Naive B cell (primary cell): ENCODE measurements around the gene HSPB7. TPM values are rescaled to one million over a fixed set of nuclear protein-coding genes. Genes with fewer than 3 reads are reported as not detected.
"Not testable (repeated sequence)": the region's sequence is repeated elsewhere in the genome, so short reads cannot be mapped to it uniquely, and the experiment has no call there.

Experiments used
- ATAC-seq, 2 donors: fragments of 150-1000 bp; cut with Tn5 transposase; 2 replicates each; pipeline ENCODE4 v1.10.0; 2021; ENCODE audit warnings: low read depth in 2 of 2, mild to moderate bottlenecking in 2 of 2, moderate library complexity in 2 of 2
- DNase-seq: peaks from one replicate; pipeline ENCODE4 v3.0.0; 2022
- H3K27ac Mint-ChIP-seq, 6 donors: one replicate each; pipeline ENCODE4 v1.8.0; 2020 to 2022; ENCODE audit warnings: mild to moderate bottlenecking in 6 of 6, mixed read lengths in 6 of 6, moderate library complexity in 5 of 6, inconsistent platforms in 2 of 6
- H3K27me3 Mint-ChIP-seq, 3 donors: one replicate each; pipeline ENCODE4 v1.8.0; 2021 to 2022; ENCODE audit warnings: mixed read lengths in 3 of 3, mild to moderate bottlenecking in 1 of 3
- H3K36me3 Mint-ChIP-seq, 2 donors: one replicate each; pipeline ENCODE4 v1.8.0; 2020 to 2022; ENCODE audit warnings: mixed read lengths in 2 of 2, inconsistent platforms in 1 of 2, mild to moderate bottlenecking in 1 of 2
- H3K4me1 Mint-ChIP-seq, 3 donors: one replicate each; pipeline ENCODE4 v1.8.0; 2020 to 2022; ENCODE audit warnings: mixed read lengths in 3 of 3, inconsistent platforms in 1 of 3, mild to moderate bottlenecking in 1 of 3, moderate library complexity in 1 of 3
- H3K4me3 Mint-ChIP-seq, 8 donors: one replicate each; pipeline ENCODE4 v1.8.0; 2020 to 2022; ENCODE audit warnings: mild to moderate bottlenecking in 8 of 8, mixed read lengths in 8 of 8, moderate library complexity in 8 of 8, inconsistent platforms in 2 of 8
- H3K9me3 Mint-ChIP-seq, 7 donors: one replicate each; pipeline ENCODE4 v1.8.0; 2020 to 2022; ENCODE audit warnings: mixed read lengths in 7 of 7, mild to moderate bottlenecking in 5 of 7, inconsistent platforms in 2 of 7, moderate library complexity in 1 of 7
- polyA plus RNA-seq, 6 donors: library from polyadenylated mRNA; unstranded; fragments of 300-500 nt; fragmentation: Illumina TruSeq; gene quantifications; one replicate each; pipeline ENCODE4 v1.2.3, GENCODE V29; 2021; ENCODE audit warnings: low read depth in 6 of 6

HSPB7 gene
- polyA plus RNA-seq, 6 donors from 2014 or later, result not detected

DNA sequence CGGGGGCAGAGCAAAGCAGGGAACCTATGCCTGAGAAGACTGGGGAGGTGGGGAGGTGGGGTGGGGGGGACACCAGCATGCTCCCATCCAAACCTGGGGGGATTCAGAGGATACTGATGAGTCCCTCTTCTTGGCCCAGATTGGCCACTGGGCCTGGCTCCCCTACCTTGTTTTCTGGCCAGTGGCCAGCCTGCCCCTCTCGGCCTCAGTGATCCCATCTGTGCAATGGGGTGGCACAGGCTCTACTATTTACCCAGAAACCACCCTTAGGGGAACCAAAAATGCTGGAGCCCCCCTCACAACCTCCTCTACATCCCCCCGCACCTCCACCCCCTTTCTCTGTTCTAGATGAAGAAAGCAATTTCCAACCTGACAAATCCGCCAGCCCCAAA is 38.7 kb upstream of the HSPB7 start:
- H3K27ac Mint-ChIP-seq, result peak overlapping the region in 1 of 6 donors; percentile 30
- not testable (repeated sequence) for H3K4me1 Mint-ChIP-seq, H3K9me3 Mint-ChIP-seq, H3K36me3 Mint-ChIP-seq, DNase-seq, ATAC-seq, H3K4me3 Mint-ChIP-seq
- H3K27me3 Mint-ChIP-seq, result peaks cover 5 to 21% (median 21%) of the 10 kb centered on the region in 3 donors

DNA sequence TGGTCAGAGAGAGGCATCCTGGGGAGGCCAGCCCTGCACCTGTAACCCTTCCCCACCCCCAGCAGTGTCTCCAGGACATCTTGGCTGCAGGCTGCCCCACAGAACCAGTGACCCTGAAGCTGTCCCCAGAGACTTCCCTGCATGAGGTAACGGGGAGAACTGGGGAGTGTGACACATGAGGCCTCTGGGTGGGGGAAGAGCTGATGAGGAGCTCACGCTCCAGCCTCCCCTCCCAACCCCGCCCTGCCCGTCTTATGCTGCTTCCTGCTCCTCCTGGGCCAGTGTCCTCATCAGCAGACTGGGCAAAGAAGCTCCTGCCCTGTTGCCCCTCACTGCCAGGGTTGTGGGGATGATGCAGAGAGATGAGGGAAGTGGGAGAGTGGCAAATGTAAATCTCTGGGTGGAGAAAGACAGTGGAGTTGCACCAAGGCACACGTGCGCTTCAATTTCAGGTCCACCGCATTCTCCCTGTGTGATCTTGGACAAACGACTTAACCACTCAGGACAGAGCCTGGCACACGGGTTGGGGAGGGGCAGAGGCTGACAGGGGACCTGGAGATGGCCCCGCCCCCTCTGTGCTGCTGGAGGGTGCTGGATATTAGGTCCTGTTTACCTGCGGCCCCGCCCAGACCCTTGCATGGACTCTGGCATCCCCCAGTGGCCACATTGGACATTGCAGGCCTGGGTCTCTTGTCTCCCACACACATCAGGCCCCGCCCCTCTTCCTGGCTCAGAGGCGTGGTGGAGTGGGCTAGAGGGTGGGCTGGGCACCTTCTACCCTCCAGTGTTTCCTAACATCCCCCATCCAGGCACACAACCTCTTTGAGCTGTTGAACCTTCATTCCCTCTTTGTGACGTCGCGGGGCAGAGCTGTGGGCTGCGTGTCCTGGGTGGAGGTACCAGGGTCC is 38.0 kb upstream of the HSPB7 start:
- Mint-ChIP-seq H3K27ac (peak overlapping the region in 3 of 6 donors; percentile 25 to 30 (median 28)), H3K36me3 (no peaks in the 10 kb centered on the region), H3K9me3 (no peaks in the 10 kb centered on the region), H3K4me3 (no peak overlapping the region), H3K4me1 (peaks cover 6 to 8% (median 7%) of the 10 kb centered on the region in 3 donors), H3K27me3 (peaks cover 5 to 26% (median 16%) of the 10 kb centered on the region in 3 donors)
- ATAC-seq (peak; percentile 97), DNase-seq (peak; percentile 82)

DNA sequence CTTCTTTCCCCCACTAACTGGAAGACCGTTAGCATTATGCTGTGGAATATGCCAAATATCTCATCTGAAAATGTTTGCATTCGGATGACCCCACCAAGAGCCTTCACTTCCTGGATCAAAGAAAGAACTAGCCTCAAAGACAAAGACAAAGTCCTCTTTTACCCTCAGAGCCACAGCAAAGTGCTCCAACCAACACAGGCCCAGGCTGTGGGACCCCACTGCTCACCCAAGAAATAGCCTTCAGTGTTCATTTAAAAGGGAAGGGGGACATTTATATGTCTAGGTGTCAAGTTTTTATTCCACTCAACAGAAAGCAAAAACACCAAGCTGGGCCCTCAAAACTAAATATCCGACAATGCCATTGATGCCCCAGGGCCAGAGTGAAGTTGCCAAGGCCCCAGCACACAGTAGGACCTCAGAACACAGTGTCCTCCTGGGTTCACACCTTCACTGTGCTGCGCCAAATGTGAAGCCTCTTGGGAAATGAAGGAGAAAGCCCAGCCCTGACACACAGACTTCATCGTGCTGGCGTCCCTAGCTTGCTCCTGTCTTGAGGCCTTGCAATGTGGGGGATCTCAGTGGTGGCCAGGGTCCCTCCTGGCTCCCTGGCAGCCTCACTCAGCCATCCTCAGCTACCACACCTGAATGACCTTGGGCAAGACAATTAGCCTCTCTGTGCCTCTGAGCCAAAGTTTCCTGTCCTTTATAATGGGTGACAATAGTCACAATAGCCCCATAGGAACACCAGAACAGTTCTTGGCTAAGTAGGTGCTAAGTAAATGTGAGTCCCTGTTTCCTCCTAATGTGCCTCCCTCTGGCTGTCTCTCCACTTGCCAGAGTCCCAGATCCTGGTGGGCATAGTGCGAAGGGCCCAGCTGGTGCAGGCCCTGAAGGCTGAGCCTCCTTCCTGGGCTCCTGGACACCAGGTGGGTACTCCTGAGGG is 37.0 kb upstream of the HSPB7 start:
- H3K27me3 Mint-ChIP-seq, result peaks cover 0 to 26% (median 16%) of the 10 kb centered on the region in 3 donors
- H3K27ac Mint-ChIP-seq, result no peak overlapping the region
- H3K36me3 Mint-ChIP-seq, result no peaks in the 10 kb centered on the region

DNA sequence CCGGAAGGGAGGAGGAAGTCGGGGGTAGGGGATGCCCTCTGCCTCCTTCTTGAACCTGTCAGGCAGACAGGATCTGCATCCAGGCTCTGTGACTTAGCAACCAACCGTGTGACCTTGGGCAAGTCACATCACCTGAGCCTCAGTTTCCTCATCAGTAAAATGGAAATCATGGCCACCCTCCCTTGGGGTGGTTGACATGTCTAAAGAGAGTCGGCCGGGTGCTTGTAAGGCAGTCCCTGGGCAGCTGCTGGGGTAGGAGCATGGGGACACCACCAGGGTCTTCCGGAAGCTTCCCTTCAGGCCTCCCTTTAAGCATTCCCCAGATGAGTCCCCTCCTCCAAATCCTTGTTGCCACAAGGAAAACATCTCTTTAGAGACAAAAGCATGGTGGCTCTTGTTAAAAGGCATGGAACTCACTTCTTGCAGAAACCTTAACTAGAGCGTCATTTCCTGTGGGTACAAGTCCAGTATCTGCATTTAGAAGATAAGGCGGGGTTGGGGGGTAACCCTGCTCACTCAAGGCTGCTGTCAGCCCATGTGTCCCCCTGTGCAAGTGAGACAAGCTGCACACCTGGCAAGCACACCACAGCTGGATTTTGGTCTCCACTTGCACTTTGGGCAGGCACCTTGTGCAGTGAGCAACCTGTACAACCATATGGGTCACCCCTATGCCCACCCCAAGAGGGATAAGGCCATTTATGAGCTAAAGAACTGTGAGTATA is 36.1 kb upstream of the HSPB7 start:
- Mint-ChIP-seq H3K4me3 (no peak overlapping the region), H3K9me3 (no peaks in the 10 kb centered on the region), H3K4me1 (peaks cover 7 to 10% (median 8%) of the 10 kb centered on the region in 3 donors), H3K36me3 (no peaks in the 10 kb centered on the region), H3K27ac (no peak overlapping the region), H3K27me3 (peaks cover 3 to 34% (median 21%) of the 10 kb centered on the region in 3 donors)
- DNase-seq (no peak), ATAC-seq (no peak)

More for the DNA sequence above, 37.0 kb upstream of the HSPB7 start:
- DNase-seq (no peak), ATAC-seq (no peak)
- Mint-ChIP-seq H3K4me3 (no peak overlapping the region), H3K9me3 (no peaks in the 10 kb centered on the region), H3K4me1 (peaks cover 6 to 8% (median 7%) of the 10 kb centered on the region in 3 donors)

DNA sequence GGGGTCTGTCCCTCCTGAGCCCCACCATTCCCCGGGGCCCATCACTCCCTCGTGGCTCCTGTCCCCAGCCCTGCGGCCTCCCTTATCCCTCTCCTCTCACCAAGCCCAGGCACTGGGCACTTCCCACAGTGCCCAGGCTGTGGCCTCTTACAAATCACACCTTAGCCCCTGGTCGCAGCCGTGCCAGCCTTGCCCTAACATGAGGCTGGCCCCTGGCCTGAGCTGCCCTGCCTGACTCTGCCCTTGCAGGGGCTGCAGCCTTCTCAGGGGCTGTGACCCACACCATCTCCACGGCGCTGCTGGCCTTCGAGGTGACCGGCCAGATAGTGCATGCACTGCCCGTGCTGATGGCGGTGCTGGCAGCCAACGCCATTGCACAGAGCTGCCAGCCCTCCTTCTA is 34.1 kb upstream of the HSPB7 start:
- not testable (repeated sequence) for H3K9me3 Mint-ChIP-seq, DNase-seq, H3K36me3 Mint-ChIP-seq, H3K27ac Mint-ChIP-seq, H3K4me3 Mint-ChIP-seq, ATAC-seq
- Mint-ChIP-seq H3K4me1 (peaks cover 7 to 14% (median 8%) of the 10 kb centered on the region in 3 donors), H3K27me3 (peaks cover 9 to 32% (median 14%) of the 10 kb centered on the region in 3 donors)

DNA sequence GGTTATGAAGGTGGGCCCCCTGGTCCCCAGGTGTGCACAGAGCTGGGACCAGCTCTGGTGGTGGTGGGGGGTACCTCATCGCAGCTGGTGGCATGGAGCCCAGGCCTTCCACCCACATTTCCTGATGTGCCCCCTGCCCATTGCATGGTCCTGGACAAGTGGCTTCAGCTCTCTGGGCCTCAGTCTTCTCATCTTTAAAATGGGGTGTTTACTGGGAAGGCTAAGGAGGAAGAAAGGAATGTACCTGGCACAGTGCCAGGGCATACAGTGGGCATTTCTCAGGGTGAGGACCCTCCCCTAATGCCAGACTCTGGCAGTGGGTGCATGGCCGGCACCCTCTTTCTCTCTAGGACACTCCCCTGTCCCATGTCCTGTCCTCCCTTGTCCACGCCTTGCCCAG is 33.2 kb upstream of the HSPB7 start:
- DNase-seq, result no peak
- Mint-ChIP-seq H3K27me3 (peaks cover 9 to 39% (median 20%) of the 10 kb centered on the region in 3 donors), H3K4me1 (peaks cover 4 to 12% (median 4%) of the 10 kb centered on the region in 3 donors), H3K27ac (no peak overlapping the region), H3K4me3 (no peak overlapping the region), H3K36me3 (no peaks in the 10 kb centered on the region), H3K9me3 (no peaks in the 10 kb centered on the region)
- ATAC-seq, result no peak

DNA sequence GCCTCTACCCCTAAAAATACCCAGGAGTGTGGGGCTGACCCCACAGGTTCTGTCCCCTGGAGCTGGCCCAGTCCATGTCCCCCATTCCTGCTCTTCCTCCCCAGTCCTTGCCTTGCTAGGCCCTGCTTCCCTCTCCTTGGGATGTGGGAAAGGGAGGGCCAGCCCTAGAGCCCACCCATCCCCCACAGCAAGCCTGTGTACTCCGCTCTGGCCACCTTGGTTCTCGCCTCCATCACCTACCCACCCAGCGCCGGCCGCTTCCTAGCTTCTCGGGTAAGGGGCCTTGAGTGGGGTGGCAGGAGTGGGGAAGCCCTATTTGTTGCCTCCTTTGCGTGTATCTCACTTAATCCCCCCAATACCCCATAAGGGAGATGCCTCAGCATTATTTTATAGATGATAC is 32.5 kb upstream of the HSPB7 start:
- Mint-ChIP-seq H3K9me3 (no peaks in the 10 kb centered on the region), H3K27me3 (peaks cover 9 to 46% (median 26%) of the 10 kb centered on the region in 3 donors), H3K36me3 (no peaks in the 10 kb centered on the region), H3K4me1 (peaks cover 0 to 8% (median 0%) of the 10 kb centered on the region in 3 donors), H3K27ac (no peak overlapping the region), H3K4me3 (peak overlapping the region in 3 of 8 donors; percentile 22 to 59 (median 33))
- DNase-seq (no peak), ATAC-seq (no peak)

DNA sequence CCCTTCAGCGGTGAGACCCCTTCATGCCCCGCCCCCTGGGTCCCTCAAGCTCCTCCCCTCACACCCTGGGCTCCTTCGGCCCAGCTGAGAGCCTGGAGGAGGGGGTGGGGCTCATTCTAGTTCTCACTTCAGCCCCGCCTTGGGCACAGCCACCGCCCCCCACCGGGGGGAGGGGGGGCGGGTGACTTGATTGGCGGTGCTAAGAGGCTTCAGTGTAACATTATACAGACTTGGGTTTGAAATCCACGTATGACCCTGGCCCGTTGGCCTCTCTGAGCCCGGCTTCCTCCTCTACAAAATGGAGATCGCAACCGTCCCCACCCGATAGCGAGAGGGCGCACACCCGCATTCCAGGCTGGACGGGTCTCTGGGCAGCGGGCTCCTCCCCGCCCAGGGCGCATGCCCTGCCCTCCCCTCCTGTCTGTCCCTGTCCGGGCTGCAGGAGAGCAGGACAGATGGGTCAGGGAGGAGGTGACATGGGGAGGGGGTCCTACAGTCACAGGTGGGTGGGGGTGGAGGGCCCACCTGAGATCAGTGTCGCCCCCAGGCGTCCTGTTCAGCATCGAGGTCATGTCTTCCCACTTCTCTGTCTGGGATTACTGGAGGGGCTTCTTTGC is 30.8 kb upstream of the HSPB7 start:
- ATAC-seq (peak; percentile 76 to 82), DNase-seq (peak; percentile 36)
- Mint-ChIP-seq H3K9me3 (no peaks in the 10 kb centered on the region), H3K4me3 (peak overlapping the region in 7 of 8 donors; percentile 25 to 75 (median 63)), H3K36me3 (no peaks in the 10 kb centered on the region), H3K27ac (no peak overlapping the region), H3K27me3 (peaks cover 9 to 48% (median 26%) of the 10 kb centered on the region in 3 donors), H3K4me1 (peaks cover 0 to 8% (median 0%) of the 10 kb centered on the region in 3 donors)

DNA sequence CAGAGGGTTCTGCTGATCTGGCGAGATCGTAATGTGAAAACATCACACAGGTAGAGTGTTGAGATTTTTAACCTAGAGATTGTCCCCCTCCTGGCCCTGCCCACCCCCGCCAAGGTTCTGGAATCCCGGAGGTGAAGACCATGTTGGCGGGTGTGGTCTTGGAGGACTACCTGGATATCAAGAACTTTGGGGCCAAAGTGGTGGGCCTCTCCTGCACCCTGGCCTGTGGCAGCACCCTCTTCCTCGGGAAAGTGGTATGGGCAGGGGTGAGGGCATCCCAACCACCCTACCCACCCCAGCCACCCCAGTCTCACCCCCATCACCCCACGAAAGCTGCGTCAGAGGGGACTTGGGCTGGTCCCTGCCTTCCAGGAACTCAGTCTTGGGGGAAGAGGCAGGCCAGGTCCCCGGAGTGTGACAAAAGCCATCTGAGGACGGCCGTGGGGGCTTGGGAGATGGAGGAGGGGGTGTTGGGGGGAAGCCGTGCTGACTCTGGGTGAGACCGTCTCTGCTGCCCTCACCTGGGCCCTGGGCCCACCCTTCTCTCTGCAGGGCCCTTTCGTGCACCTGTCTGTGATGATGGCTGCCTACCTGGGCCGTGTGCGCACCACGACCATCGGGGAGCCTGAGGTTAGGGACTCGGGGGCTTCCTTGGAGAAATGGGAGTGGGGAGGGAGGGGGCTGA is 30.1 kb upstream of the HSPB7 start:
- ATAC-seq (no peak), DNase-seq (no peak)
- H3K4me1 Mint-ChIP-seq, result peaks cover 0 to 8% (median 0%) of the 10 kb centered on the region in 3 donors
- H3K9me3 Mint-ChIP-seq, result no peaks in the 10 kb centered on the region
- H3K27ac Mint-ChIP-seq, result no peak overlapping the region
- H3K4me3 Mint-ChIP-seq, result peak overlapping the region in 7 of 8 donors; percentile 17 to 62 (median 29)
- peaks cover 9 to 52% (median 26%) of the 10 kb centered on the region in 3 donors for H3K27me3 Mint-ChIP-seq
- H3K36me3 Mint-ChIP-seq, result no peaks in the 10 kb centered on the region

DNA sequence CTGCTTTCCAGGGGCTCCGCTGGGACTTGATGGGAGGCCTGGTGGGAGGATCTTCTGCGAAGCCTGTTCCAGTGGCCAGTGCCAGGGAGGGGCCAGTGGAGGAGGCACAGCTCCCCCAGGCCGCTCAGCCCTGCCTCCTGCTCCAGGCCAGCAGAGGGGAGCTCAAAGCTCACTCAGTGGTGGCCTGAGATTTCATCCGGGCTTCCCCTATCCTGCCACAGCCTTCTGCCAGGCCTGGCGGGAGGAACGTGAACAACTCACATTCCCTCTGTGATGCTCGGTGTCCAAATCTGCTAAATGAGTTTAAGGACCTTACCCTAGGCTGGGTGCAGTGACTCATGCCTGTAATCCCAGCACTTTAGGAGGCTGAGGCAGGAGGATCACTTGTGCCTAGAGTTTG is 29.0 kb upstream of the HSPB7 start:
- peaks cover 9 to 54% (median 26%) of the 10 kb centered on the region in 3 donors for H3K27me3 Mint-ChIP-seq
- no peak for DNase-seq

DNA sequence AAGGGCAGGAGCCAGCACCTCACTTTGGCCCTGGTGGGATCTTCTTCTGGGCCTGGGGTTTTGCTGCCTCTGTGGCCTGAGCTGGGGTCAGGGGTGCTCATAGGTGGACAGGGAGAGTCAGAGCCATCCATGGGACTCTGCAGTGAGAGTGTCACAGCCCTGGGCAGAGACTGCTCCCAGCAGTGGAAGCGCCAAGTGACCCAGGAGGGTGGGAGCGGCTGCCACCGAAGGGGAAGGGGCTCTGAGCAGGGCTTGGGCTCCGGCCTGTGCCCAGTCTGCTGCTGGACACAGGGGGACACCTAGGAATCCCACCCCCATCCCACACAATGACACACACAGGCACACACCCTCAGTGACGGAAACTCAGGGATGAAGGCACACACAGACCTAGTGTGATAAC is 26.1 kb upstream of the HSPB7 start:
- ATAC-seq (no peak), DNase-seq (no peak)
- peaks cover 0 to 4% (median 0%) of the 10 kb centered on the region in 3 donors for H3K4me1 Mint-ChIP-seq
- no peaks in the 10 kb centered on the region for H3K36me3 Mint-ChIP-seq
- H3K9me3 Mint-ChIP-seq, result no peaks in the 10 kb centered on the region
- no peak overlapping the region for H3K4me3 Mint-ChIP-seq
- H3K27me3 Mint-ChIP-seq, result peaks cover 5 to 51% (median 12%) of the 10 kb centered on the region in 3 donors
- H3K27ac Mint-ChIP-seq, result no peak overlapping the region

More for the DNA sequence above, 29.0 kb upstream of the HSPB7 start:
- Mint-ChIP-seq H3K36me3 (no peaks in the 10 kb centered on the region), H3K9me3 (no peaks in the 10 kb centered on the region), H3K27ac (no peak overlapping the region), H3K4me1 (peaks cover 0 to 8% (median 0%) of the 10 kb centered on the region in 3 donors), H3K4me3 (no peak overlapping the region)
- ATAC-seq, result no peak

DNA sequence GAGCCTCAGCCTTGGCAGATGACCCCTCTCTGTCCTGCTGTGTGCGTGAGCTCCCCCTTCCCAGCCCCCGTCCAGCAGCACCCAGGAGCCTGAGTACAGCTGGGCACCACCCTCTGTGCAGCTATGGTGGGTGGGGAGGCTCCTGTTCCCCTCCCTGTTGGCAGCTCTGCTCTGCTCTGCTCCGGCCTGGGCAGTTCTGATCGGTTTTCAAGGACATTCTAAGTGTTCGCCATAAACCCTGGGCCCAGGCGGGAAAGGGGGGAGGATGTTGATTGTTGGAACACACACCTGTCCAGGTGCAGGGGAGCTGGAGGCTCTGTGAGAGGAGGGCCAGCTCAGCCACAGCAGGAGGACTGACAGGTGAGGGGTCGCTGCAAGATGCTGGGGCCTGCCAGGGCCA is 25.7 kb upstream of the HSPB7 start, which contains the start of gene CLCNKB:
TSS of gene CLCNKB (plus strand) at position 262 of the 400 bp plus-strand sequence. CDS start 711 bp downstream, outside the sequence.
- DNase-seq, result no peak
- H3K36me3 Mint-ChIP-seq, result no peaks in the 10 kb centered on the region
- peaks cover 0 to 4% (median 0%) of the 10 kb centered on the region in 3 donors for H3K4me1 Mint-ChIP-seq
- no peaks in the 10 kb centered on the region for H3K9me3 Mint-ChIP-seq
- no peak for ATAC-seq
- no peak within 1 kb of the TSS for H3K4me3 Mint-ChIP-seq
- H3K27me3 Mint-ChIP-seq, result peaks cover 5 to 51% (median 12%) of the 10 kb centered on the region in 3 donors
- H3K27ac Mint-ChIP-seq, result no peak within 1 kb of the TSS
